HAP-1 (cell line): ENCODE data around the gene SLC48A1.
"Not testable (repeated sequence)": the region's sequence is repeated elsewhere in the genome, so short reads cannot be mapped to it uniquely, and the experiment has no call there.

Experiments used
- DNase-seq, 2 experiments: peaks; one replicate each; pipeline ENCODE4 v3.0.0-alpha.2; 2016 to 2020; ENCODE audit warnings: low spot score in 2 of 2
- H3K27me3 ChIP-seq: fragments of 250-450 bp; sonication (Bioruptor Pico); 2 replicates; pipeline ENCODE4 v1.5.1; 2020; ENCODE audit warnings: low read depth, mild to moderate bottlenecking, moderate library complexity
- H3K36me3 ChIP-seq: fragments of 250-450 bp; sonication (Bioruptor Pico); replicated peaks from 2 replicates; pipeline ENCODE4 v1.5.1; 2020; ENCODE audit warnings: mild to moderate bottlenecking
- H3K4me1 ChIP-seq: fragments of 250-450 bp; sonication (Bioruptor Pico); 2 replicates; pipeline ENCODE4 v1.5.1; 2020; ENCODE audit warnings: mild to moderate bottlenecking
- H3K4me3 ChIP-seq: fragments of 250-450 bp; sonication (Bioruptor Pico); 2 replicates; pipeline ENCODE4 v1.5.1; 2020; ENCODE audit warnings: mild to moderate bottlenecking, moderate library complexity
- H3K9me3 ChIP-seq: fragments of 250-450 bp; sonication (Bioruptor Pico); 2 replicates; pipeline ENCODE4 v1.5.1; 2020; ENCODE audit warnings: mild to moderate bottlenecking, moderate library complexity
- in situ Hi-C: fragments of 300-500 bp; cut with MboI; formaldehyde crosslinking; loops from 3 replicates; pipeline ENCODE4 v1.14.3; 2020; ENCODE audit warnings: low sequenced_read_pairs, inconsistent platforms, mixed read lengths

The SLC48A1 gene

GRCh38 chr12:47802312-47802711, 29.3 kb downstream of the SLC48A1 start:
- H3K4me1 ChIP-seq: no peaks in the 10 kb centered on the region
- no peaks in the 10 kb centered on the region for H3K9me3 ChIP-seq
- H3K4me3 ChIP-seq: no peak overlapping the region
- in situ Hi-C loops: no loop called here
- no peaks in the 10 kb centered on the region for H3K27me3 ChIP-seq
- DNase-seq: no peak
- no peaks in the 10 kb centered on the region for H3K36me3 ChIP-seq

- H3K4me3 ChIP-seq: no peak overlapping the region
- no peaks in the 10 kb centered on the region for H3K9me3 ChIP-seq
- no peaks in the 10 kb centered on the region for H3K36me3 ChIP-seq
- in situ Hi-C loops: no loop called here
- H3K4me1 ChIP-seq: no peaks in the 10 kb centered on the region
- H3K27me3 ChIP-seq: no peaks in the 10 kb centered on the region
- no peak for DNase-seq
These were observed 30.3 kb downstream of the SLC48A1 start for GRCh38 chr12:47803191-47803875.

- no peaks in the 10 kb centered on the region for H3K4me1 ChIP-seq
- DNase-seq: no peak
- no peaks in the 10 kb centered on the region for H3K9me3 ChIP-seq
- in situ Hi-C loops: no loop called here
- no peak overlapping the region for H3K4me3 ChIP-seq
- no peaks in the 10 kb centered on the region for H3K27me3 ChIP-seq
- H3K36me3 ChIP-seq: no peaks in the 10 kb centered on the region
These were observed 31.1 kb downstream of the SLC48A1 start for GRCh38 chr12:47804171-47804570.

GRCh38 chr12:47805417-47805816, 32.4 kb downstream of the SLC48A1 start:
- Histone ChIP-seq H3K9me3 (no peaks in the 10 kb centered on the region), H3K4me1 (no peaks in the 10 kb centered on the region), H3K4me3 (no peak overlapping the region), H3K36me3 (no peaks in the 10 kb centered on the region), H3K27me3 (no peaks in the 10 kb centered on the region)
- no peak for DNase-seq
- in situ Hi-C loops: no loop called here

GRCh38 chr12:47807338-47807737, 34.3 kb downstream of the SLC48A1 start:
- DNase-seq: no peak
- Histone ChIP-seq H3K27me3 (no peaks in the 10 kb centered on the region), H3K9me3 (no peaks in the 10 kb centered on the region), H3K4me3 (no peak overlapping the region), H3K36me3 (no peaks in the 10 kb centered on the region), H3K4me1 (peaks cover under 1% of the 10 kb centered on the region)
- in situ Hi-C loops: no loop called here

GRCh38 chr12:47808050-47808449, 35.0 kb downstream of the SLC48A1 start:
- Histone ChIP-seq H3K9me3 (no peaks in the 10 kb centered on the region), H3K4me3 (no peak overlapping the region), H3K4me1 (peaks cover 6% of the 10 kb centered on the region), H3K36me3 (no peaks in the 10 kb centered on the region), H3K27me3 (no peaks in the 10 kb centered on the region)
- no peak for DNase-seq
- in situ Hi-C loops: no loop called here

GRCh38 chr12:47808574-47809365, 35.7 kb downstream of the SLC48A1 start:
- in situ Hi-C loops: no loop called here
- peaks cover 6% of the 10 kb centered on the region for H3K4me1 ChIP-seq
- H3K4me3 ChIP-seq: no peak overlapping the region

GRCh38 chr12:47809518-47809917, 36.5 kb downstream of the SLC48A1 start:
- H3K4me1 ChIP-seq, H3K36me3 ChIP-seq, DNase-seq, in situ Hi-C loops, H3K4me3 ChIP-seq, H3K9me3 ChIP-seq, H3K27me3 ChIP-seq: not testable (repeated sequence)

More at GRCh38 chr12:47808574-47809365, 35.7 kb downstream of the SLC48A1 start:
- no peak for DNase-seq
- Histone ChIP-seq H3K9me3 (no peaks in the 10 kb centered on the region), H3K27me3 (no peaks in the 10 kb centered on the region), H3K36me3 (no peaks in the 10 kb centered on the region)

GRCh38 chr12:47811072-47811396, 38.0 kb downstream of the SLC48A1 start:
- Histone ChIP-seq H3K27me3 (no peaks in the 10 kb centered on the region), H3K9me3 (no peaks in the 10 kb centered on the region), H3K36me3 (no peaks in the 10 kb centered on the region), H3K4me3 (no peak overlapping the region), H3K4me1 (peaks cover 6% of the 10 kb centered on the region)
- no peak for DNase-seq
- in situ Hi-C loops: no loop called here

GRCh38 chr12:47811581-47812484, 38.8 kb downstream of the SLC48A1 start:
- Histone ChIP-seq H3K9me3 (no peaks in the 10 kb centered on the region), H3K4me1 (peaks cover 6% of the 10 kb centered on the region), H3K36me3 (no peaks in the 10 kb centered on the region), H3K27me3 (no peaks in the 10 kb centered on the region), H3K4me3 (no peak overlapping the region)
- in situ Hi-C loops: no loop called here
- no peak for DNase-seq

- Histone ChIP-seq H3K4me1 (peaks cover 8% of the 10 kb centered on the region), H3K27me3 (no peaks in the 10 kb centered on the region)
- DNase-seq: peak; percentile 49 to 85
These were observed 39.9 kb downstream of the SLC48A1 start for GRCh38 chr12:47812797-47813510.

GRCh38 chr12:47813511-47814196, 40.6 kb downstream of the SLC48A1 start:
- no peaks in the 10 kb centered on the region for H3K27me3 ChIP-seq
- H3K4me3 ChIP-seq: peak overlapping the region; percentile 15
- peak in 1 of 2 experiments; percentile 48 for DNase-seq
- no peaks in the 10 kb centered on the region for H3K36me3 ChIP-seq
- no peaks in the 10 kb centered on the region for H3K9me3 ChIP-seq
- H3K4me1 ChIP-seq: peaks cover 8% of the 10 kb centered on the region
- in situ Hi-C loops: no loop called here

More at GRCh38 chr12:47812797-47813510, 39.9 kb downstream of the SLC48A1 start:
- Histone ChIP-seq H3K36me3 (no peaks in the 10 kb centered on the region), H3K9me3 (no peaks in the 10 kb centered on the region), H3K4me3 (peak overlapping the region; percentile 15)
- in situ Hi-C loops: no loop called here
